IMR-90 (cell line): Measurements from ENCODE around the gene MIPEP. TPM values are rescaled to one million over a fixed set of nuclear protein-coding genes. Genes with fewer than 3 reads are reported as not detected.

Experiments used
- ATAC-seq: fragments of 200-7000 bp; cut with Tn5 transposase; 2 replicates; pipeline ENCODE4 v1.9.1; 2020; ENCODE audit warnings: low read depth, mild to moderate bottlenecking, moderate library complexity
- BruUV-seq: library from RNA; stranded (reverse); fragments of 400-500 nt; replicated peaks from 2 replicates; lab custom pipeline; 2021; lab: Mats Ljungman, UMichigan
- CTCF ChIA-PET: fragments of 300-600 bp; formaldehyde crosslinking; extraction: SDS; loops from one replicate; lab custom pipeline; 2021; ENCODE audit warnings: antibody characterized with exemption; lab: Yijun Ruan, JAX
- POLR2A ChIA-PET: fragments of 300-600 bp; sonication (Branson Sonifier 250); formaldehyde crosslinking; loops from one replicate; lab custom pipeline; 2022; ENCODE audit warnings: antibody characterized with exemption; ENCODE audit not compliant: unreplicated experiment; lab: Charles Lee
- DNase-seq: peaks from one replicate; pipeline ENCODE4 v3.0.0; 2013
- H2AFZ ChIP-seq: replicated peaks from 2 replicates; pipeline ENCODE3; 2013; ENCODE audit warnings: low read length, mild to moderate bottlenecking; ENCODE audit not compliant: poor library complexity
- H2AK5ac ChIP-seq: 2 replicates; pipeline ENCODE4 v1.6.1; 2013; ENCODE audit warnings: low read depth, low read length, inconsistent platforms
- H2AK9ac ChIP-seq: replicated peaks from 2 replicates; pipeline ENCODE3; 2013; ENCODE audit warnings: mild to moderate bottlenecking, low read depth, low read length, moderate library complexity; ENCODE audit not compliant: poor library complexity
- H2BK120ac ChIP-seq: 2 replicates; pipeline ENCODE4 v1.6.1; 2013; ENCODE audit warnings: low read depth, low read length, inconsistent platforms
- H2BK15ac ChIP-seq: 3 replicates; pipeline ENCODE4 v1.6.1; 2013; ENCODE audit warnings: low read depth, low read length, inconsistent platforms
- H2BK20ac ChIP-seq: 2 replicates; pipeline ENCODE4 v1.6.1; 2013; ENCODE audit warnings: low read depth, mild to moderate bottlenecking, inconsistent platforms, low read length, moderate library complexity
- H2BK5ac ChIP-seq: 2 replicates; pipeline ENCODE4 v1.6.1; 2013; ENCODE audit warnings: mild to moderate bottlenecking, low read depth, low read length, inconsistent platforms; ENCODE audit not compliant: poor library complexity, severe bottlenecking
- H3K14ac ChIP-seq: replicated peaks from 2 replicates; pipeline ENCODE4 v1.6.1; 2013; ENCODE audit warnings: low read depth, low read length, inconsistent platforms
- H3K18ac ChIP-seq: 2 replicates; pipeline ENCODE4 v1.6.1; 2013; ENCODE audit warnings: low read depth, low read length, control low read depth
- H3K23ac ChIP-seq: 2 replicates; pipeline ENCODE4 v1.6.1; 2013; ENCODE audit warnings: low read depth, low read length, inconsistent platforms
- H3K27ac ChIP-seq: 2 replicates; pipeline ENCODE4 v1.5.1; 2013; ENCODE audit warnings: mild to moderate bottlenecking, control low read depth, low read length; ENCODE audit not compliant: insufficient read depth
- H3K27me3 ChIP-seq: 2 replicates; pipeline ENCODE4 v1.6.1; 2013; ENCODE audit warnings: low read length; ENCODE audit not compliant: control insufficient read depth, insufficient read depth
- H3K36me3 ChIP-seq: 2 replicates; pipeline ENCODE4 v1.6.1; 2013; ENCODE audit warnings: low read length, mixed read lengths; ENCODE audit not compliant: control insufficient read depth, insufficient read depth
- H3K4ac ChIP-seq: 2 replicates; pipeline ENCODE4 v1.6.1; 2013; ENCODE audit warnings: low read depth, low read length, inconsistent platforms
- H3K4me1 ChIP-seq: 2 replicates; pipeline ENCODE4 v1.6.1; 2013; ENCODE audit warnings: low read length, mixed read lengths; ENCODE audit not compliant: control insufficient read depth, insufficient read depth
- H3K4me2 ChIP-seq: 2 replicates; pipeline ENCODE4 v1.6.1; 2013; ENCODE audit warnings: low read depth, mild to moderate bottlenecking, control low read depth, low read length, moderate library complexity
- H3K4me3 ChIP-seq: 2 replicates; pipeline ENCODE4 v1.5.1; 2013; ENCODE audit warnings: low read depth, mild to moderate bottlenecking, control low read depth, low read length, moderate library complexity; ENCODE audit not compliant: insufficient read depth
- H3K56ac ChIP-seq: 2 replicates; pipeline ENCODE4 v1.6.1; 2013; ENCODE audit warnings: low read length, inconsistent platforms; ENCODE audit not compliant: insufficient read depth; ENCODE audit errors: extremely low read depth
- H3K79me1 ChIP-seq, 2 experiments: 2 replicates each; pipeline ENCODE4 v1.6.1; 2013; ENCODE audit warnings: low read length in 2 of 2, inconsistent platforms in 1 of 2, low read depth in 1 of 2
- H3K9ac ChIP-seq: 2 replicates; pipeline ENCODE4 v1.6.1; 2013; ENCODE audit warnings: low read depth, low read length, control low read depth
- H3K9me1 ChIP-seq: 2 replicates; pipeline ENCODE4 v1.6.1; 2013; ENCODE audit warnings: low read length, inconsistent platforms; ENCODE audit not compliant: insufficient read depth
- H3K9me3 ChIP-seq: 2 replicates; pipeline ENCODE4 v1.6.1; 2013; ENCODE audit warnings: low read length; ENCODE audit not compliant: control insufficient read depth, insufficient read depth
- H4K20me1 ChIP-seq: 2 replicates; pipeline ENCODE4 v1.6.1; 2013; ENCODE audit warnings: low read length, inconsistent platforms; ENCODE audit not compliant: insufficient read depth
- H4K5ac ChIP-seq: 2 replicates; pipeline ENCODE4 v1.6.1; 2013; ENCODE audit warnings: mild to moderate bottlenecking, low read depth, low read length, control low read depth
- H4K8ac ChIP-seq, 2 experiments: 2 replicates each; pipeline ENCODE4 v1.6.1; 2013; ENCODE audit warnings: low read depth in 2 of 2, low read length in 2 of 2, control low read depth in 1 of 2, inconsistent platforms in 1 of 2
- H4K91ac ChIP-seq: 2 replicates; pipeline ENCODE4 v1.6.1; 2013; ENCODE audit warnings: low read depth, low read length, inconsistent platforms; ENCODE audit not compliant: insufficient read depth
- BHLHE40 ChIP-seq: fragments of 150-350 bp; IDR thresholded peaks from 2 replicates; pipeline ENCODE4 v1.6.1; 2016; ENCODE audit warnings: mild to moderate bottlenecking, low read depth, low read length
- CEBPB ChIP-seq: IDR thresholded peaks from 2 replicates; pipeline ENCODE4 v1.6.1; 2012; ENCODE audit warnings: low read depth, low read length, improper control_type of control experiment
- CHD1 ChIP-seq: IDR thresholded peaks from 2 replicates; pipeline ENCODE4 v1.6.1; 2012; ENCODE audit warnings: low read depth, low read length, improper control_type of control experiment
- MAFK ChIP-seq: IDR thresholded peaks from 2 replicates; pipeline ENCODE4 v1.6.1; 2012; ENCODE audit warnings: low read depth, low read length, improper control_type of control experiment
- MAZ ChIP-seq: IDR thresholded peaks from 2 replicates; pipeline ENCODE4 v1.6.1; 2012; ENCODE audit warnings: low read depth, mild to moderate bottlenecking, low read length, improper control_type of control experiment, moderate library complexity, borderline replicate concordance
- NFE2L2 ChIP-seq: fragments of 150-350 bp; IDR thresholded peaks from 2 replicates; pipeline ENCODE4 v1.6.1; 2016; ENCODE audit warnings: low read depth, mild to moderate bottlenecking, low read length
- POLR2A ChIP-seq: IDR thresholded peaks from 2 replicates; pipeline ENCODE4 v1.6.1; 2012; ENCODE audit warnings: mild to moderate bottlenecking, low read depth, low read length
- RAD21 ChIP-seq: IDR thresholded peaks from 2 replicates; pipeline ENCODE4 v1.6.1; 2012; ENCODE audit warnings: low read length, improper control_type of control experiment
- RCOR1 ChIP-seq: IDR thresholded peaks from 2 replicates; pipeline ENCODE4 v1.6.1; 2012; ENCODE audit warnings: mild to moderate bottlenecking, low read length, improper control_type of control experiment; ENCODE audit not compliant: insufficient replicate concordance
- SMC3 ChIP-seq: fragments of 150-350 bp; IDR thresholded peaks from 2 replicates; pipeline ENCODE4 v1.6.1; 2016; ENCODE audit warnings: low read depth, mild to moderate bottlenecking, antibody characterized with exemption, low read length, moderate library complexity
- WGBS, 2 experiments: methylation state at CpG; one replicate each; pipeline versions ENCODE4 v1.1.5 to v1.1.7; 2013; ENCODE audit warnings: missing lambda C conversion rate in 2 of 2; ENCODE audit not compliant: insufficient read length in 1 of 2; ENCODE audit errors: extremely low coverage in 2 of 2; 5-methylcytosine and 5-hydroxymethylcytosine counted together
- dilution Hi-C: fragments of 300-500 bp; cut with HindIII; formaldehyde crosslinking; loops from one replicate; pipeline ENCODE4 v1.14.3; 2018; ENCODE audit warnings: low sequenced_read_pairs; ENCODE audit not compliant: unreplicated experiment
- in situ Hi-C: fragments of 300-500 bp; cut with MboI; formaldehyde crosslinking; loops from 3 replicates; pipeline ENCODE4 v1.14.3; 2019; ENCODE audit warnings: low sequenced_read_pairs, inconsistent platforms, mixed read lengths
- intact Hi-C: fragments of 100-400 bp; cut with micrococcal nuclease; formaldehyde crosslinking; loops from 2 replicates; pipeline ENCODE4 v1.10.0; 2022
- polyA plus RNA-seq, 3 experiments: library from polyadenylated mRNA; depleted of rRNA; stranded (reverse); fragments of >200 nt; gene quantifications; 2 replicates each; pipeline ENCODE4 v1.2.3, GENCODE V29; 2012; ENCODE audit warnings: low replicate concordance in 1 of 3
- total RNA-seq: library from RNA; depleted of rRNA; stranded (reverse); fragments of >200 nt; gene quantifications from 2 replicates; pipeline ENCODE4 v1.2.3, GENCODE V29; 2012
- TF ChIP-seq, protein P1 (sequence below): fragments of 150-350 bp; IDR thresholded peaks from 2 replicates; pipeline ENCODE4 v1.6.1; 2016; ENCODE audit warnings: low read depth, mild to moderate bottlenecking, low read length, moderate library complexity, borderline replicate concordance

MIPEP gene
- total and polyA plus RNA-seq, 2 of the 4 experiments (the other 2 are of a cell fraction) = 15.0 to 21.5 TPM

DNA sequence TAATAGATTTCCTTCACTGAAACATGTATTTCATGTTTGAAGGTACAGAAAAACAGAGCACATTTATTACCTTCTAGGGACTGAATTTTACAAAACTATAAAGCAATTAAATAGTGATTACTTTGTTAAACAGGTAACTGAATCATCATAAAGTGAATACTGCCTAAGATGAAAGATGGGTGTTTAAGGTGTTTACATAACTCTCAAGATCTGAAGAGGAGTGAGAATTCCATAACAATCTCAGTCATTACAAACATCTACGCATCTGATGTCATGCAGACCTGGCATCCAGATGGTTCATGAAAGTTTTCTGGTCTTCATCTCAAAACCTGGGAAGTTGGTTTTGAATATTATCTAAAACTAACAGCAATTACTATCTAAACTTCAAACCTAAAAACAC, 80.4 kb downstream of the MIPEP start (continued):
- TF ChIP-seq RAD21 (no peak), CHD1 (no peak), MAFK (no peak)

DNA sequence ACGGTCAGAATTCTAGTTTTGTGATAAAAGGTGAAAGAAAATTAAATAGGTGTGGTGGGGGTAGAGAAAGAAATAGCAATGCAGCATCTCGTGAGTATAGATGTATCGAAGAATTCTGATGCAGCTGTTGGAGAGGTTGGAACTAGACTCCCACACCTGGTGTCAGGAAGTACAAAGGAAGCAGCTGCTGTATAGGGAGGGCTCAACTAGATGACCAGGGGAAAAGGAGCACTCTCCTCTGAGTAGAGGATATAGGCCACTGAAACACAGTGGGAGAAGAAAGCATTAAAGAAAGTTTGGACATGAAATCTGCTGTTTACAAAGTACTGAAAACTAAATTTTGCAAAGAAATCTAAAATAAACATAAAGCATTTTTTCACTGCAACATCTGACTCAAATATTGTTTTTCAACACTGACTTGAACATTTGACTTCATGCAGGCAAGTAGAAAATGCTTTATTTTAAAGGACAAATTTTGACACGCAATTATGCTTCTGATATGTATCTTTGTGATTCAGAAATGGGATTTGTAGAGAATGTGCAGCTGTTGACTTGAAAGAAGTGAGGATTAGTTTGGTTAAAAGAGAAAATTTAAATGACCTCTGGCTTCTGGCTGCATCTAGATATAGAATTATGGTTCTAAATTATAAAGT, 82.2 kb downstream of the MIPEP start:
- H3K4me3 ChIP-seq = no peak overlapping the region
- no peaks in the 10 kb centered on the region for H3K27me3 ChIP-seq
- H3K4ac ChIP-seq = peak overlapping the region; percentile 65
- no peaks in the 10 kb centered on the region for H4K20me1 ChIP-seq
- peak overlapping the region; percentile 6 for H2AK5ac ChIP-seq
- peak overlapping the region; percentile 27 to 70; a peak in 2 of 4 replicates for H4K8ac ChIP-seq
- peak overlapping the region; percentile 100 for H3K27ac ChIP-seq
- BruUV-seq = no TSS peak
- DNase-seq (peak; percentile 17), ATAC-seq (peak; percentile 68)
- H2BK120ac ChIP-seq = peak overlapping the region; percentile 60; the same call in 1 of the 2 replicates
- H3K23ac ChIP-seq = 0 out of 2 replicates have a peak overlapping the region, but pooled peaks have one; percentile 41
- no peaks in the 10 kb centered on the region for H3K9me1 ChIP-seq
- H3K56ac ChIP-seq = peak overlapping the region; percentile 7; the same call in 1 of the 2 replicates
- H2AFZ ChIP-seq = no peak overlapping the region
- peak overlapping the region; percentile 70 for H3K4me2 ChIP-seq
- peaks cover 16% of the 10 kb centered on the region for H3K4me1 ChIP-seq
- H2BK5ac ChIP-seq = peak overlapping the region; percentile 84
- TF ChIP-seq POLR2A = no peak
- TF ChIP-seq, protein P1, sequence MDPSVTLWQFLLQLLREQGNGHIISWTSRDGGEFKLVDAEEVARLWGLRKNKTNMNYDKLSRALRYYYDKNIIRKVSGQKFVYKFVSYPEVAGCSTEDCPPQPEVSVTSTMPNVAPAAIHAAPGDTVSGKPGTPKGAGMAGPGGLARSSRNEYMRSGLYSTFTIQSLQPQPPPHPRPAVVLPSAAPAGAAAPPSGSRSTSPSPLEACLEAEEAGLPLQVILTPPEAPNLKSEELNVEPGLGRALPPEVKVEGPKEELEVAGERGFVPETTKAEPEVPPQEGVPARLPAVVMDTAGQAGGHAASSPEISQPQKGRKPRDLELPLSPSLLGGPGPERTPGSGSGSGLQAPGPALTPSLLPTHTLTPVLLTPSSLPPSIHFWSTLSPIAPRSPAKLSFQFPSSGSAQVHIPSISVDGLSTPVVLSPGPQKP = no peak
- TF ChIP-seq MAZ = no peak
- no peak for TF ChIP-seq RCOR1
- TF ChIP-seq SMC3 = no peak
- no peak for TF ChIP-seq NFE2L2
- no peak for TF ChIP-seq MAFK
- TF ChIP-seq CHD1 = no peak
- no peak for TF ChIP-seq BHLHE40
- no peak for TF ChIP-seq CEBPB
- TF ChIP-seq RAD21 = no peak
- H3K18ac ChIP-seq = peak overlapping the region; percentile 100
- intact Hi-C loops = no loop called here
- peak overlapping the region; percentile 77 for H4K91ac ChIP-seq
- no peak overlapping the region for H2AK9ac ChIP-seq
- dilution Hi-C loops = no loop called here
- no peaks in the 10 kb centered on the region for H3K79me1 ChIP-seq
- 100% methylated on average over 2 of the region's 4 CpGs; no CpG with 5 or more reads in 1 of the 2 experiments for WGBS, 2 experiments
- H3K9ac ChIP-seq = peak overlapping the region; percentile 96
- no peaks in the 10 kb centered on the region for H3K9me3 ChIP-seq
- ChIA-PET POLR2A (no interaction called here), CTCF (interaction anchor here (0.6 kb wide), 1 partner anchor 75 kb away, joined by 6 read pairs; no protein-coding TSS in a partner anchor)
- H2BK20ac ChIP-seq = peak overlapping the region; percentile 41
- in situ Hi-C loops = no loop called here
- H2BK15ac ChIP-seq = peak overlapping the region; percentile 77; the same call in 2 of the 3 replicates
- H4K5ac ChIP-seq = peak overlapping the region; percentile 97
- peak overlapping the region; percentile 15; the same call in 1 of the 2 replicates for H3K14ac ChIP-seq
- H3K36me3 ChIP-seq = no peaks in the 10 kb centered on the region; the same call in 1 of the 2 replicates
